Esophagus muscularis mucosa (tissue), 4 donors: Measurements from ENCODE around the gene TRAF2. TPM values are rescaled to one million over a fixed set of nuclear protein-coding genes. Genes with fewer than 3 reads are reported as not detected.

Experiments used
- DNase-seq: peaks from one replicate; pipeline ENCODE4 v3.0.0-alpha.2; 2017; ENCODE audit errors: extremely low spot score
- H3K27ac ChIP-seq, 4 donors: fragments of 200-600 bp; sonication (generic); replicated peaks in 1 of 4; 1 replicate in 3 of 4; 2 replicates in 1 of 4; pipeline ENCODE4 v1.5.1; 2016 to 2019; ENCODE audit warnings: mild to moderate bottlenecking in 1 of 4
- H3K27me3 ChIP-seq, 4 donors: fragments of 200-600 bp; sonication (generic); one replicate each; pipeline versions ENCODE4 v1.5.1 to v1.6.0; 2016 to 2019
- H3K36me3 ChIP-seq, 4 donors: fragments of 200-600 bp; sonication (generic); one replicate each; pipeline ENCODE4 v1.5.1; 2016 to 2019
- H3K4me1 ChIP-seq, 4 donors: fragments of 200-600 bp; sonication (generic); one replicate each; pipeline ENCODE4 v1.5.1; 2016 to 2019
- H3K4me3 ChIP-seq, 4 donors: fragments of 200-600 bp; sonication (generic); 1 replicate in 2 of 4; 2 replicates in 2 of 4; pipeline ENCODE4 v1.5.1; 2016 to 2019; ENCODE audit warnings: mild to moderate bottlenecking in 4 of 4, moderate library complexity in 1 of 4
- H3K9me3 ChIP-seq, 4 donors: fragments of 200-600 bp; sonication (generic); 1 replicate in 3 of 4; 2 replicates in 1 of 4; pipeline ENCODE4 v1.5.1; 2016 to 2019
- EP300 ChIP-seq: sonication (generic); formaldehyde crosslinking; IDR thresholded peaks from one replicate; pipeline ENCODE4 v1.6.1; 2017; ENCODE audit warnings: antibody characterized with exemption
- POLR2A ChIP-seq: fragments of 450-650 bp; IDR thresholded peaks from one replicate; pipeline ENCODE4 v1.6.1; 2017; ENCODE audit warnings: antibody characterized with exemption, moderate library complexity, mild to moderate bottlenecking, low read depth
- POLR2AphosphoS5 ChIP-seq, 2 donors: sonication (generic); formaldehyde crosslinking; IDR thresholded peaks; one replicate each; pipeline ENCODE4 v1.6.1; 2017; ENCODE audit warnings: antibody characterized with exemption in 2 of 2
- WGBS: methylation state at CpG from one replicate; pipeline ENCODE4 v1.1.5; 2018; 5-methylcytosine and 5-hydroxymethylcytosine counted together
- intact Hi-C: fragments of 100-400 bp; cut with DNase I; formaldehyde crosslinking; loops from one replicate; pipeline ENCODE4 v1.15.1; 2023
- total RNA-seq, 4 donors: library from RNA; depleted of rRNA; stranded (reverse); fragments of >200 nt; gene quantifications; one replicate each; pipeline versions ENCODE4 v1.1.0 to v1.2.1, GENCODE V29; 2016
- TF ChIP-seq, protein P1 (sequence below), 3 experiments: fragments of 200-600 bp in 2 of 3; fragments of 450-650 bp in 1 of 3; sonication (generic) in 2 of 3; IDR thresholded peaks; one replicate each; pipeline ENCODE4 v1.5.1; 2017 to 2019; ENCODE audit warnings: antibody characterized with exemption in 3 of 3, mild to moderate bottlenecking in 2 of 3, moderate library complexity in 1 of 3

The TRAF2 gene
- total RNA-seq, 4 donors from 2014 or later, result 6.6 to 15.5 (median 12.4) TPM

DNA sequence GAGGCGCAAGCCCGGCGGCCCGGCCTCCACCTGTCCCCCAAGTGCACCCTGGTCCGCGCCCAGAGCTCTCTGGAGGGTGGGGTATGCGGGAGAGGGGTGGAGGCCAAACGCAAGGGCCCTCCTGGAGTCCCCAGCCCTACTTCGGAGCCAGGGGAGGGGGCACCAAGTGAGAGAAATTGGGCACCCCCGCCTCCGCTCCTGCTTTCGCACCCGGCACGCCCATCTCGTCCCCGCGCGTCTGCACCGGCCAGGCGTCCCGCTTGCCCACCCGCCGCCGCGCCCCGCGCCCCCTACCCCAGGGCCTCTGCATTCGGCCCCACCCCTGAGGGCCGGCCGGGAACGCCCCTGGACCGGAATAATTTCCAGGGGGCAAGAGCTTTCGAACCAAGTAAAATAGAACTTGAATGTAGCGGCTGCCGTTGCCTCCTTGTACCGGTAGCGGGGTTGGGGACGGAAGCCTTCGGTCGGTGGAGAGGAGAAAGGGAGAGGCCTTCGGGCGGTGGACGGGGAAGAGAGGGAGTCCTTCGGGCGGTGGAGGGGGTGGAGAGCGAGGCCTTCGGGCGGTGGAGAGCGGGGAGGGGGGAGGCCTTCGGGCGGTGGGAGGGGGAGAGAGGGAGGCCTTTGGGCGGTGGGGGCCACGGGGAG lies 37.8 kb upstream of the TRAF2 start:
- Histone ChIP-seq H3K9me3 (no peaks in the 10 kb centered on the region), H3K4me3 (peak overlapping the region; percentile 57 to 78 (median 74)), H3K4me1 (peaks cover 51 to 74% (median 64%) of the 10 kb centered on the region in 4 donors), H3K27me3 (peaks cover 4 to 45% (median 32%) of the 10 kb centered on the region in 4 donors), H3K36me3 (peaks cover 0 to 18% (median 11%) of the 10 kb centered on the region in 4 donors), H3K27ac (peak overlapping the region; percentile 88 to 95 (median 90))
- 0% methylated on average over 10 of the region's 53 CpGs for WGBS
- no peak for DNase-seq
- TF ChIP-seq POLR2AphosphoS5 (IDR thresholded peaks at IDR 0.05), result no peak
- TF ChIP-seq, protein P1, sequence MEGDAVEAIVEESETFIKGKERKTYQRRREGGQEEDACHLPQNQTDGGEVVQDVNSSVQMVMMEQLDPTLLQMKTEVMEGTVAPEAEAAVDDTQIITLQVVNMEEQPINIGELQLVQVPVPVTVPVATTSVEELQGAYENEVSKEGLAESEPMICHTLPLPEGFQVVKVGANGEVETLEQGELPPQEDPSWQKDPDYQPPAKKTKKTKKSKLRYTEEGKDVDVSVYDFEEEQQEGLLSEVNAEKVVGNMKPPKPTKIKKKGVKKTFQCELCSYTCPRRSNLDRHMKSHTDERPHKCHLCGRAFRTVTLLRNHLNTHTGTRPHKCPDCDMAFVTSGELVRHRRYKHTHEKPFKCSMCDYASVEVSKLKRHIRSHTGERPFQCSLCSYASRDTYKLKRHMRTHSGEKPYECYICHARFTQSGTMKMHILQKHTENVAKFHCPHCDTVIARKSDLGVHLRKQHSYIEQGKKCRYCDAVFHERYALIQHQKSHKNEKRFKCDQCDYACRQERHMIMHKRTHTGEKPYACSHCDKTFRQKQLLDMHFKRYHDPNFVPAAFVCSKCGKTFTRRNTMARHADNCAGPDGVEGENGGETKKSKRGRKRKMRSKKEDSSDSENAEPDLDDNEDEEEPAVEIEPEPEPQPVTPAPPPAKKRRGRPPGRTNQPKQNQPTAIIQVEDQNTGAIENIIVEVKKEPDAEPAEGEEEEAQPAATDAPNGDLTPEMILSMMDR (IDR thresholded peaks at IDR 0.05), result no peak
- no peak for TF ChIP-seq EP300
- no peak for TF ChIP-seq POLR2A
- intact Hi-C loops, result loop anchor here (5.0 kb wide), 1 partner anchor 46 kb away; no protein-coding TSS in a partner anchor

DNA sequence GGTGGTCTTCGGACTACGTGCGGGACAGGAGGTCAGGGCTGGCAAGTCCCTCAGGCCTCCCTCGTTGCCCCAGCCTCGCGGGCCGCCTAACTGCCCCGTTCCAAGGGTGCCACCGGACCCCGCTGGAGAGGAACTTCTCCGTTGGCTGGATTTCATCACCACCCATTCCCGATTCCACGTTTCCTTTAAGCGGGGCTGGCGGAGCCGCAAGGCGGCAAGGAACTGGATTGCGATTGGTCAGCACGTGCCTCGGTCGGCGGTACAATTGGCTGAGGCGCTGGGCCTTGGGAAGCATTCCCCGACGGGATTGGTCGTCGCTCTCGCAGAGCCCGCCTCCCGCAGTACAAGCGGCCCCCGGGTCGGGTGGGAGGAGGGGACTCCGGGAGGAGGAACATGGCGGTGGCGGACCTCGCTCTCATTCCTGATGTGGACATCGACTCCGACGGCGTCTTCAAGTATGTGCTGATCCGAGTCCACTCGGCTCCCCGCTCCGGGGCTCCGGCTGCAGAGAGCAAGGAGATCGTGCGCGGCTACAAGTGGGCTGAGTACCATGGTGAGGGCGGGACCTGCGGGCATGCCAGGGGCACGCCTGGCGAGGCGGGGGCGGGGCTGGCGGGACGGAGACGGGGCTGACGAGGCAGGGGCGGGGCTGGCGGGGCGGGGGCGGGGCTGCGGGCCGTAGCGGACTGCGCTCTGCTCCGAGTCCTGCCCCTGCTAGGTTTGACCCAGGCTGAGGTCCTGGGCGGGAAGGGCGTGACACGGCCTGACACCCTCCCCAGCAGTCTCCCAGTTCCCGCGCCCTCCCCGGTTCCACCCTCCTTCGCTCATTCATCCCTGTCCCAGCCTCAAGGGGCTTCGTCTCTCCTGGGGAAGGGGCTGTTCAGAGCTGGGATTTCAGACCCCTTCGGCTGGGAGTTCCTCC lies 37.0 kb upstream of the TRAF2 start, which contains the start of gene PHPT1:
Gene PHPT1 (plus strand): TSS at position 372 of the 922 bp plus-strand sequence. CDS start 22 bp downstream, at position 394.
- intact Hi-C loops, result loop anchor here (5.0 kb wide), 1 partner anchor 47 kb away; no protein-coding TSS in a partner anchor
- Histone ChIP-seq H3K27ac (peak within 1 kb of the TSS; percentile 88 to 95 (median 90)), H3K9me3 (no peaks in the 10 kb centered on the region), H3K4me3 (peak within 1 kb of the TSS; percentile 57 to 78 (median 74)), H3K36me3 (peaks cover 0 to 18% (median 11%) of the 10 kb centered on the region in 4 donors), H3K27me3 (peaks cover 0 to 37% (median 24%) of the 10 kb centered on the region in 4 donors), H3K4me1 (peaks cover 43 to 66% (median 56%) of the 10 kb centered on the region in 4 donors)
- peak; percentile 100 for DNase-seq
- TF ChIP-seq, protein P1 (IDR thresholded peaks at IDR 0.05), result peak in 1 of 3 experiments; percentile 29
- peak; percentile 73 for TF ChIP-seq POLR2A
- peak; percentile 88 to 96 for TF ChIP-seq POLR2AphosphoS5 (IDR thresholded peaks at IDR 0.05)
- TF ChIP-seq EP300, result no peak
- WGBS, result no CpG with 5 or more reads among the region's 77 CpGs

DNA sequence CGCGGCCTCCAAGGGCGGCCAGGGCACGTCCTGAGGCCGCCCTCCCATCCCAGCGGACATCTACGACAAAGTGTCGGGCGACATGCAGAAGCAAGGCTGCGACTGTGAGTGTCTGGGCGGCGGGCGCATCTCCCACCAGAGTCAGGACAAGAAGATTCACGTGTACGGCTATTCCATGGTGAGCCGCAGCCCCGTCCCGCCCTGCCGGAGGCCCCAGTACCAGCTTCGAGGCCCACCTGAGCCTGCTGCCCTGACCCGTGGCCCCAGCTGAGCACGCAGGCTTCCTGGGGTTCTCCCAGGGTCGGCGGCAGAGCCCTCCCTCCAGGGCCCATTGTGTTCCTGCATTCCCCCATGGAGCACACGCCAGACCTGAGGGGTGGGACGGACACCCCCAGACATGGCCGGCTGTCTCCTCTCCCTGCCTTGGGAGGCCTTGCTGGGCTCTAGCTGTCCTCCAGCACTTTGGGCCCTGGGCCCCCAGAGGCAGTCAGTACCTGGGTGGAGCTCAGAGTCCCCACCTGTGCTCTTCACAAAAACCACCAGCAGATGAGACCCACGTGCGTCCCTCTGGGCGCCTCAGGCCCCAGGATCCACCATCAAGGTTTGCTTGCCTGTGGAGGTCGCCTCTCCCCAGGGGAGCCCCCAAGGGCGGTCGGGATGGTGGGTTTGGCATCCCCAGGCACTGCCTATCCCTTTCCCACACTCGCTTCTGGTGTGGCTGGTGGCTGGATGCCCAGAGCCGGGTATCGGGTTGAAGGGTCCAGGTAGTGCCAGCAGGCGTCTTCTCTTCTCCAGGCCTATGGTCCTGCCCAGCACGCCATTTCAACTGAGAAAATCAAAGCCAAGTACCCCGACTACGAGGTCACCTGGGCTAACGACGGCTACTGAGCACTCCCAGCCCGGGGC lies 36.1 kb upstream of the TRAF2 start:
- H3K27ac ChIP-seq, result peak overlapping the region; percentile 88 to 95 (median 90)
- H3K4me3 ChIP-seq, result peak overlapping the region; percentile 57 to 78 (median 74)
- TF ChIP-seq POLR2AphosphoS5 (IDR thresholded peaks at IDR 0.05) (no peak), POLR2A (no peak)
- DNase-seq, result no peak
- peaks cover 0 to 18% (median 11%) of the 10 kb centered on the region in 4 donors for H3K36me3 ChIP-seq
- no peaks in the 10 kb centered on the region for H3K9me3 ChIP-seq
- WGBS, result 83% methylated on average over 12 of the region's 43 CpGs
- peaks cover 43 to 59% (median 51%) of the 10 kb centered on the region in 4 donors for H3K4me1 ChIP-seq
- intact Hi-C loops, result loop anchor here (5.0 kb wide), 1 partner anchor 48 kb away; no protein-coding TSS in a partner anchor
- H3K27me3 ChIP-seq, result peaks cover 0 to 30% (median 21%) of the 10 kb centered on the region in 4 donors

DNA sequence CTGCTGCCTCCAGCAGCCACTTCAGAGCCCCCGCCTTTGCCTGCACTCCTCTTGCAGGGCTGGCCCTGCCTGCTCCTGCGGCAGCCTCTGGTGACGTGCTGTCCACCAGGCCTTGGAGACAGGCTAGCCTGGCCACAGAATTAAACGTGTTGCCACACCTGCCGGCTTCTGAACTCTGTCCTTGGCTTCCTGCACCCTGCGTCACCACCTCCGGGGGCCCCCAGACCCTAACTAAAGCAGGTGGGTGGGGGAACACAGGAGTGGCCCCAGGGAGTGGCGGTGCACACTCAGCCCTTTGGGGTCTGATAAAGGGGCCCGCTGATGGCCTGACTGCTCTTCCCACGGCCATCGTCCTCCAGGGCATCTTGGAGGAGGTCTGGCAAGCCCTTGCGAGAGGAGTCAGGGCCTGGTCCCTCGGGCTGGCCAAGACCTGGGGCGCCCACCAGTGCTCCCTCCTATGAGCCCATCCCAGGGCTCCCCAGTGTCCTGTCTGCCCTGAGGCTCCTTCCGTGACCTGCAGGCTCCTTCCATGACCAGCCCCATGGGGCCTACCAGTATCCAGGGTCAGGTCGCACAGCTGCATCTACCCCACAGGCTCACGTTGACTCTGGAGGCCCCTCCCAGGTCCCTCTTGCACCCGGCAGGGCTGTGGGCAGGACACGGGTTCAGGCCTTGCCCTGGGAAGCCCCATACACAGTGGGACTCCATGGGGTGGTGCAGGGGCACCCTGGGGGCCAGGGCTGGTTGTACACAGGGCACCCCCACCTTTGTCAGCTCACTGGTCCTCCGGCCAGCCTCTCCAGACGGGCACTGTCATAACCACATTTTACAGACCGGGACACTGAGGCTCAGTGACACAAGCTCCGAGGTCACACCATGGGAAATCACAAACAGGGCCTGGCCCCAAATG lies 35.2 kb upstream of the TRAF2 start:
- H3K4me3 ChIP-seq, result no peak overlapping the region
- DNase-seq, result no peak
- TF ChIP-seq POLR2AphosphoS5 (IDR thresholded peaks at IDR 0.05), result no peak
- TF ChIP-seq EP300, result no peak
- TF ChIP-seq POLR2A, result no peak
- TF ChIP-seq, protein P1 (IDR thresholded peaks at IDR 0.05), result no peak
- peaks cover 41 to 50% (median 43%) of the 10 kb centered on the region in 4 donors for H3K4me1 ChIP-seq
- 96% methylated on average over 8 of the region's 23 CpGs for WGBS
- peaks cover 0 to 21% (median 13%) of the 10 kb centered on the region in 4 donors for H3K27me3 ChIP-seq
- peak overlapping the region in 1 of 4 donors; percentile 91 for H3K27ac ChIP-seq
- H3K36me3 ChIP-seq, result peaks cover 0 to 18% (median 11%) of the 10 kb centered on the region in 4 donors
- no peaks in the 10 kb centered on the region for H3K9me3 ChIP-seq
- intact Hi-C loops, result no loop called here
